ENCODE results near the gene TMED6. TPM values are rescaled to one million over a fixed set of nuclear protein-coding genes. Genes with fewer than 3 reads are reported as not detected.
A peak's percentile ranks its signal among the peaks of the same experiment; 100 is the strongest.

The TMED6 gene
- total and polyA plus RNA-seq, 2 of the 8 experiments (the other 6 are each of a cell fraction or from before 2014, with no cell fraction given) = not detected

DNA sequence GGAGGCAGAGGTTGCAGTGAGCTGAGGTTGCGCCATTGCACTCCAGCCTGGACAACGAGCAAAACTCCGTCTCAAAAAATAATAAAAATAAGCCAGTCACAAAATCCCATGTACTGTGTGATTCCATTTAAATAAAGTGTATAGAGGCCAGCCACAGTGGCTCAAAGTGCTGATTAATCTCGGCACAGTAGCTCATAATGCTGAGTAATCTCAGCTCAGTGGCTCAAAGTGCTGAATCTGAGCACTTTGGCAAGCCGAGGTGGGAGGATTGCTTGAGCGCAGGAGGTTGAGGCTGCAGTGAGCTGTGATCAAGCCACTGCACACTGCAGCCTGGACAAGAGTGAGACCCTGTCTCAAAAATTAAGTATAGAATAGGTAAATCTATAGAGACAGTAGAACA is 4.9 kb downstream of the TMED6 start:
- Histone ChIP-seq H3K4ac (replicated peaks; ENCODE audit: insufficient read length, low read depth, low read length) (no peak overlapping the region), H2BK120ac (replicated peaks; ENCODE audit: low read depth, low read length) (no peak overlapping the region), H3K23ac (ENCODE audit: insufficient read length) (no peak overlapping the region), H3K4me2 (ENCODE audit: insufficient read depth in 1 of 2, low read depth in 2 of 2, low read length in 2 of 2) (no peak overlapping the region), H3K9ac (replicated peaks in 1 of 4; ENCODE audit: extremely low read depth in 1 of 4, low read depth in 3 of 4, low read length in 3 of 4) (no peak overlapping the region), H3K27me3 (replicated peaks in 1 of 4; ENCODE audit: control insufficient read depth in 3 of 4, extremely low read depth in 1 of 4, insufficient read depth in 3 of 4, low read length in 3 of 4) (no peaks in the 10 kb centered on the region), H3K56ac (replicated peaks; ENCODE audit: insufficient read length, low read depth, low read length) (no peak overlapping the region), H4K91ac (replicated peaks; ENCODE audit: insufficient read length, low read length) (no peak overlapping the region), H4K5ac (ENCODE audit: insufficient read length, low read depth, low read length) (no peak overlapping the region), H3K14ac (ENCODE audit: insufficient read length) (no peak overlapping the region), H2BK15ac (ENCODE audit: low read length) (no peak overlapping the region), H4K20me1 (replicated peaks in 1 of 2; ENCODE audit: control insufficient read depth in 1 of 2, insufficient read depth in 2 of 2, low read length in 2 of 2) (no peaks in the 10 kb centered on the region), H3K79me1 (ENCODE audit: low read depth, low read length) (no peaks in the 10 kb centered on the region), H3K9me3 (ENCODE audit: insufficient read depth in 2 of 2, low read depth in 1 of 2, low read length in 1 of 2) (no peaks in the 10 kb centered on the region), H3K79me2 (ENCODE audit: control insufficient read depth in 1 of 2, insufficient read depth in 2 of 2, low read length in 2 of 2) (peaks cover 0 to 4% of the 10 kb centered on the region in 2 experiments; a peak in 2 of 4 replicates), H2BK5ac (ENCODE audit: low read depth, low read length) (no peak overlapping the region), H3K23me2 (ENCODE audit: low read depth, low read length) (no peaks in the 10 kb centered on the region), H3K4me1 (replicated peaks in 1 of 4; ENCODE audit: control insufficient read depth in 3 of 4, insufficient read depth in 4 of 4, low read length in 3 of 4) (no peaks in the 10 kb centered on the region), H2AFZ (ENCODE audit: low read length) (no peak overlapping the region), H4K8ac (ENCODE audit: extremely low read depth, insufficient read depth, low read length) (no peak overlapping the region), H2AK5ac (ENCODE audit: low read depth, low read length) (no peak overlapping the region), H3K18ac (ENCODE audit: extremely low read depth, low read length) (no peak overlapping the region), H3K36me3 (ENCODE audit: control insufficient read depth in 2 of 4, insufficient read depth in 4 of 4, low read length in 3 of 4) (peaks cover 7 to 26% (median 9%) of the 10 kb centered on the region in 4 experiments; a peak in 6 of 8 replicates), H2BK12ac (ENCODE audit: low read depth, low read length) (no peak overlapping the region), H3K27ac (ENCODE audit: low read depth, low read length) (no peak overlapping the region), H2BK20ac (ENCODE audit: low read length) (no peak overlapping the region), H3K4me3 (ENCODE audit: extremely low read depth in 1 of 4, insufficient read depth in 2 of 4, low read depth in 3 of 4, low read length in 4 of 4) (no peak overlapping the region)
- FAIRE-seq = no peak
- CTCF ChIA-PET (ENCODE audit: partially characterized antibody) = interaction anchor here (1.1 kb wide), 1 partner anchor 20 kb away, joined by 3 read pairs; no protein-coding TSS in a partner anchor
- POLR2A ChIA-PET (ENCODE audit: partially characterized antibody) = interaction anchor here (0.6 to 29.8 kb wide), 3 partner anchors 13 to 30 kb away, joined by 3 to 497 read pairs (median 3); partner anchors contain the start of genes PDF and VPS4A
- DNase-seq (ENCODE audit: low read depth in 1 of 2, low spot score in 2 of 2) = no peak
- 91% methylated on average over 6 of the region's 6 CpGs; no CpG with 5 or more reads in 1 of the 2 experiments for WGBS, 2 experiments (ENCODE audit: extremely low coverage in 1 of 2, insufficient coverage in 1 of 2, insufficient read length in 1 of 2, insufficient replicate concordance in 2 of 2, low coverage in 1 of 2, low lambda C conversion rate in 2 of 2, missing lambda C conversion rate in 1 of 2)
- TF ChIP-seq CBX8 (IDR thresholded peaks at IDR 0.05; ENCODE audit: borderline replicate concordance, low read depth, low read length) (no peak), BACH1 (IDR thresholded peaks at IDR 0.05; ENCODE audit: low read length) (peak; percentile 64; the same call in 1 of the 2 replicates), MAFK (IDR thresholded peaks at IDR 0.05; ENCODE audit: low read depth, low read length) (peak; percentile 32; the same call in 1 of the 2 replicates)
